OCI-LY3 (cell line): Measurements from ENCODE around the gene NUP210.

Source experiments
- H2AFZ ChIP-seq: fragments of 200-600, 300-600 bp; shearing (Covaris generic); 2 replicates; pipeline ENCODE4 v1.6.0; 2014; ENCODE audit warnings: antibody characterized with exemption, low read depth, low read length
- H3K27ac ChIP-seq: fragments of 200-600, 300-600 bp; sonication (generic); 2 replicates; pipeline ENCODE4 v1.5.1; 2014; ENCODE audit warnings: mild to moderate bottlenecking, low read length, moderate library complexity, mixed read lengths
- H3K27me3 ChIP-seq: fragments of 200-600, 300-600 bp; sonication (generic); 2 replicates; pipeline ENCODE4 v1.6.1; 2014; ENCODE audit warnings: low read depth, low read length, mixed read lengths
- H3K36me3 ChIP-seq: fragments of 200-600, 300-600 bp; sonication (generic); replicated peaks from 2 replicates; pipeline ENCODE3; 2014; ENCODE audit warnings: low read depth, low read length, mixed read lengths
- H3K4me1 ChIP-seq: fragments of 300-600, 200-600 bp; sonication (generic); 2 replicates; pipeline ENCODE4 v1.6.1; 2014; ENCODE audit warnings: low read length, mixed read lengths
- H3K4me2 ChIP-seq: fragments of 200-600, 300-600 bp; sonication (generic); 2 replicates; pipeline ENCODE4 v1.6.1; 2014; ENCODE audit warnings: low read length, mixed read lengths
- H3K4me3 ChIP-seq: fragments of 300-600, 200-600 bp; sonication (generic); 2 replicates; pipeline ENCODE4 v1.5.1; 2014; ENCODE audit warnings: antibody characterized with exemption, mild to moderate bottlenecking, low read length, moderate library complexity
- H3K79me2 ChIP-seq: fragments of 300-600, 200-600 bp; shearing (Covaris generic); 2 replicates; pipeline ENCODE4 v1.6.1; 2014; ENCODE audit warnings: mild to moderate bottlenecking, low read length, mixed read lengths
- H3K9ac ChIP-seq: fragments of 300-600, 200-600 bp; shearing (Covaris generic); 2 replicates; pipeline ENCODE4 v1.6.0; 2014; ENCODE audit warnings: mild to moderate bottlenecking, low read length, moderate library complexity
- H3K9me3 ChIP-seq: fragments of 200-600, 300-600 bp; shearing (Covaris generic); 2 replicates; pipeline ENCODE4 v1.6.1; 2014; ENCODE audit warnings: low read length, mixed read lengths; ENCODE audit not compliant: insufficient read depth
- H4K20me1 ChIP-seq: fragments of 200-600, 300-600 bp; sonication (generic); 2 replicates; pipeline ENCODE4 v1.6.1; 2016; ENCODE audit warnings: low read length, mixed read lengths; ENCODE audit not compliant: insufficient read depth
- EZH2phosphoT487 ChIP-seq: fragments of 200-600 bp; shearing (Covaris generic); IDR thresholded peaks from 2 replicates; pipeline ENCODE4 v1.6.1; 2018; ENCODE audit warnings: antibody characterized with exemption, mixed run types, low read depth
- TF ChIP-seq, protein P1 (sequence below): fragments of 200-600, 300-600 bp; sonication (generic); IDR thresholded peaks from 2 replicates; pipeline ENCODE4 v1.5.1; 2014; ENCODE audit warnings: antibody characterized with exemption, low read length, low read depth

NUP210 gene

GRCh38 chr3:13313813-13314212 lies 106.3 kb downstream of the NUP210 start:
- no peaks in the 10 kb centered on the region for H3K27me3 ChIP-seq
- no peaks in the 10 kb centered on the region for H4K20me1 ChIP-seq
- H2AFZ ChIP-seq, result no peak overlapping the region
- H3K27ac ChIP-seq, result no peak overlapping the region
- TF ChIP-seq EZH2phosphoT487, result no peak
- TF ChIP-seq, protein P1, sequence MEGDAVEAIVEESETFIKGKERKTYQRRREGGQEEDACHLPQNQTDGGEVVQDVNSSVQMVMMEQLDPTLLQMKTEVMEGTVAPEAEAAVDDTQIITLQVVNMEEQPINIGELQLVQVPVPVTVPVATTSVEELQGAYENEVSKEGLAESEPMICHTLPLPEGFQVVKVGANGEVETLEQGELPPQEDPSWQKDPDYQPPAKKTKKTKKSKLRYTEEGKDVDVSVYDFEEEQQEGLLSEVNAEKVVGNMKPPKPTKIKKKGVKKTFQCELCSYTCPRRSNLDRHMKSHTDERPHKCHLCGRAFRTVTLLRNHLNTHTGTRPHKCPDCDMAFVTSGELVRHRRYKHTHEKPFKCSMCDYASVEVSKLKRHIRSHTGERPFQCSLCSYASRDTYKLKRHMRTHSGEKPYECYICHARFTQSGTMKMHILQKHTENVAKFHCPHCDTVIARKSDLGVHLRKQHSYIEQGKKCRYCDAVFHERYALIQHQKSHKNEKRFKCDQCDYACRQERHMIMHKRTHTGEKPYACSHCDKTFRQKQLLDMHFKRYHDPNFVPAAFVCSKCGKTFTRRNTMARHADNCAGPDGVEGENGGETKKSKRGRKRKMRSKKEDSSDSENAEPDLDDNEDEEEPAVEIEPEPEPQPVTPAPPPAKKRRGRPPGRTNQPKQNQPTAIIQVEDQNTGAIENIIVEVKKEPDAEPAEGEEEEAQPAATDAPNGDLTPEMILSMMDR, result no peak
- no peaks in the 10 kb centered on the region for H3K4me1 ChIP-seq
- no peaks in the 10 kb centered on the region for H3K9me3 ChIP-seq
- no peak overlapping the region for H3K4me3 ChIP-seq
- no peak overlapping the region for H3K9ac ChIP-seq
- H3K4me2 ChIP-seq, result no peak overlapping the region
- H3K79me2 ChIP-seq, result no peaks in the 10 kb centered on the region
- peaks cover 58% of the 10 kb centered on the region for H3K36me3 ChIP-seq

DNA sequence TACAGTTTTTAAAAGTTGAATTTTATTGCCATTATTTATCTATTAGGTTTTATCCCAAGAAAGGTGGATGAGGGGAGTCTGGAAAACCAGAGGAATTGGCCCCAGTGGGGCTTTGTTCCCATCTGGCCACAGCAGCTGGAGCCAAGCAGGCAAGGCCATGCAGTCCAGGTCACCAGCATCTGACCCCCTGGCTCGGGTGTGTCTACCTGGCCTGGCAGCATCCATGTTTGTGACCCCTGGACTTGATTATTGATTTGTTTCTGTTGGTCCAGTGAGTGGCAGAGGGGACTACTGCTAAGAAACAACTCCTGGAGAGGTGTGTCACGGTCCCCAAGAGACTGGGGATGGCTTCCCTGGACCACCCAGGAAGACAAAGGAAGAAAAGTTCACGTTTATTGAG lies 111.1 kb downstream of the NUP210 start:
- TF ChIP-seq, protein P1, result no peak
- no peak for TF ChIP-seq EZH2phosphoT487
- Histone ChIP-seq H3K9me3 (no peaks in the 10 kb centered on the region), H3K27ac (no peak overlapping the region), H3K4me2 (no peak overlapping the region), H3K9ac (no peak overlapping the region), H3K27me3 (no peaks in the 10 kb centered on the region), H3K79me2 (no peaks in the 10 kb centered on the region), H3K4me1 (no peaks in the 10 kb centered on the region), H4K20me1 (no peaks in the 10 kb centered on the region), H3K4me3 (no peak overlapping the region), H3K36me3 (peaks cover 22% of the 10 kb centered on the region), H2AFZ (no peak overlapping the region)

DNA sequence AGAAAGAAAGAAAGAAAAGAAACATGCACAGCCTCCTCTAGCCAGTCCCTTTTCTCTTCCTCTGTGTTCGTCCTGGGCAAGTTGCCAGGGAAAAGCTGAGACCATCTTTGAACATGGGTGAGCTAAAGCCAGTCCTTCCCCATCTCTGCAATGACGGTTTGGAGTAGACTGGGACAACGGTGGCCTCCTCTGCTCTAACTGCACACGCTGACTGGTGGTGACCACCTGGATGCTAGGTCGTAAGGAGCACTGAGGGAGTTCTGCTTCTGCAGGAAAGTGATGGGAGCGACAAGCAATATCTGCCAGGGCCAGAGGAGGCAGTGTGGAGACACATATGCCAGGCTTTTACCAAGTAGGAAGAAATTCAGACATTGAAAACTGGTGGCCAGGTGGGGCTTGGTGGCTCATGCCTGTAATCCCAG lies 111.7 kb downstream of the NUP210 start:
- H3K4me1 ChIP-seq, result no peaks in the 10 kb centered on the region
- TF ChIP-seq EZH2phosphoT487, result no peak
- TF ChIP-seq, protein P1, result peak; percentile 52
- H3K4me3 ChIP-seq, result no peak overlapping the region
- H3K9me3 ChIP-seq, result no peaks in the 10 kb centered on the region
- H3K79me2 ChIP-seq, result no peaks in the 10 kb centered on the region
- H3K27me3 ChIP-seq, result no peaks in the 10 kb centered on the region
- H2AFZ ChIP-seq, result no peak overlapping the region
- H4K20me1 ChIP-seq, result no peaks in the 10 kb centered on the region
- H3K27ac ChIP-seq, result no peak overlapping the region
- peaks cover 16% of the 10 kb centered on the region for H3K36me3 ChIP-seq
- no peak overlapping the region for H3K4me2 ChIP-seq
- H3K9ac ChIP-seq, result no peak overlapping the region

DNA sequence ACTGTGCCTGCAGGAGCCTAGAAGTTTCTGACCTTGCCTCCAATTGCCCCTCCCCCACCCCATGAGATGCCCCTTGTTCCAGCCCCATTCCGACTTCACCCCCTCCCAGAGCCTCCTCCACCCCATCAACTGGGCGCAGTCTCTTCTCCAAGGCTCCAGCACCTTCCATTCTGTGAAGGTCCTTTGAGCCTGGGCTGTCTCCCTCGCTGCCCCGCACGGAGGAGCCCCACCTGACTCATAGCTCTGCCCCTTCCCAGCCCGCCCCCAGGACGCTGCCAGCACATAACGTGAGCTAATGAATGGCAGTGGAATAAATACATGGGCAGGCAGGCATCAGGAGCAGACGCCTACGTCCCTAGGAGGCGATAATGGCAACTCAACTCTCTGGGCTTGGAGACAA lies 113.1 kb downstream of the NUP210 start:
- no peak overlapping the region for H3K4me3 ChIP-seq
- no peak overlapping the region for H3K4me2 ChIP-seq
- H3K9me3 ChIP-seq, result no peaks in the 10 kb centered on the region
- H3K9ac ChIP-seq, result no peak overlapping the region
- H3K79me2 ChIP-seq, result no peaks in the 10 kb centered on the region
- peaks cover 16% of the 10 kb centered on the region for H3K36me3 ChIP-seq
- no peaks in the 10 kb centered on the region for H3K27me3 ChIP-seq
- H2AFZ ChIP-seq, result no peak overlapping the region
- no peak overlapping the region for H3K27ac ChIP-seq
- H3K4me1 ChIP-seq, result peaks cover 1% of the 10 kb centered on the region
- TF ChIP-seq, protein P1, result no peak
- TF ChIP-seq EZH2phosphoT487, result no peak
- no peaks in the 10 kb centered on the region for H4K20me1 ChIP-seq
